LNCaP clone FGC (cell line): ENCODE results near the gene MTAP.
"Not testable (repeated sequence)": the region's sequence is repeated elsewhere in the genome, so short reads cannot be mapped to it uniquely, and the experiment has no call there.

Source experiments
- DNase-seq: peaks from one replicate; pipeline ENCODE4 v3.0.0-alpha.2; 2011; ENCODE audit warnings: low read depth
- H3K4me3 ChIP-seq: 2 replicates; pipeline ENCODE4 v1.5.1; 2011; ENCODE audit warnings: mild to moderate bottlenecking, low read depth, low read length, control low read depth
- TF ChIP-seq, protein P1 (sequence below): IDR thresholded peaks from 2 replicates; pipeline ENCODE4 v1.5.1; 2012; ENCODE audit warnings: mild to moderate bottlenecking; ENCODE audit not compliant: control insufficient read depth, insufficient read depth; ENCODE audit errors: extremely low read depth

MTAP gene

DNA sequence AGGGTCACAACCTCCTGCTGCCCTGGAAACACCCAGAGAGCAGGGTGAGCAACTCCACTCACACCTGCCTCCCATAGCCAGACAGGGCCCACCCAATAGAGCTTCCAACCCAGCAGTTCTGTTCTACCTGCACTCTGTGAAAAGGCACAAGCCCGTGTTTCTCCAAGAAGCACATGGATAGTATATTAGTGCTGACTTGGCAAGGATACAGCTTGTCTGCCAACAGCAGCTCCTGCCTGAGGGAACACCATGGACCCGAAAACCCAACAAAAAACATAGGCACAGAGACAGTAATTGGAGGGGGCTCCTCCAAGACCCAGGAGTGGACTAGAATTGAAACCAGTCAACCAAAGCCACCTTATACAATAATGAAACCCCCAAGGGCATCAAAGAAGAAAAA, 143.2 kb downstream of the MTAP start:
- TF ChIP-seq, protein P1, sequence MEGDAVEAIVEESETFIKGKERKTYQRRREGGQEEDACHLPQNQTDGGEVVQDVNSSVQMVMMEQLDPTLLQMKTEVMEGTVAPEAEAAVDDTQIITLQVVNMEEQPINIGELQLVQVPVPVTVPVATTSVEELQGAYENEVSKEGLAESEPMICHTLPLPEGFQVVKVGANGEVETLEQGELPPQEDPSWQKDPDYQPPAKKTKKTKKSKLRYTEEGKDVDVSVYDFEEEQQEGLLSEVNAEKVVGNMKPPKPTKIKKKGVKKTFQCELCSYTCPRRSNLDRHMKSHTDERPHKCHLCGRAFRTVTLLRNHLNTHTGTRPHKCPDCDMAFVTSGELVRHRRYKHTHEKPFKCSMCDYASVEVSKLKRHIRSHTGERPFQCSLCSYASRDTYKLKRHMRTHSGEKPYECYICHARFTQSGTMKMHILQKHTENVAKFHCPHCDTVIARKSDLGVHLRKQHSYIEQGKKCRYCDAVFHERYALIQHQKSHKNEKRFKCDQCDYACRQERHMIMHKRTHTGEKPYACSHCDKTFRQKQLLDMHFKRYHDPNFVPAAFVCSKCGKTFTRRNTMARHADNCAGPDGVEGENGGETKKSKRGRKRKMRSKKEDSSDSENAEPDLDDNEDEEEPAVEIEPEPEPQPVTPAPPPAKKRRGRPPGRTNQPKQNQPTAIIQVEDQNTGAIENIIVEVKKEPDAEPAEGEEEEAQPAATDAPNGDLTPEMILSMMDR, result no peak
- DNase-seq, result no peak

DNA sequence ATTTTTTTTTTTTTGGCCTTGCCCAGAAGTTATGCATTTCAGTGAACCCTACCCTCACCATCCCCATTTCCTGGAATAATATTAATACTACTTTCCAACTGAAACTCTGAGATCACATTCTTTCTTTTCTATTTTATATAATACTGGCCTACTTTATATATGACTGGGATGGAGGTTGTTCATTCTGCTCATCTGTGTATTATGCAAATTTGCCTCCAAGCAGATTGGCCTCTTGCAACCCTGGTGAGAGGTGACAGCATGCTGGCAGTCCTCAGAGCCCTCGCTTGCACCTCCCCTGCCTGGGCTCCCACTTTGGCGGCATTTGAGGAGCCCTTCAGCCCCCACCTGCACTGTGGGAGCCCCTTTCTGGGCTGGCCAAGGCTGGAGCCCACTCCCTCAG, 156.4 kb downstream of the MTAP start:
- DNase-seq, result no peak
- H3K4me3 ChIP-seq, result no peak overlapping the region
- TF ChIP-seq, protein P1, result no peak

More for the DNA sequence above, 143.2 kb downstream of the MTAP start:
- no peak overlapping the region for H3K4me3 ChIP-seq

DNA sequence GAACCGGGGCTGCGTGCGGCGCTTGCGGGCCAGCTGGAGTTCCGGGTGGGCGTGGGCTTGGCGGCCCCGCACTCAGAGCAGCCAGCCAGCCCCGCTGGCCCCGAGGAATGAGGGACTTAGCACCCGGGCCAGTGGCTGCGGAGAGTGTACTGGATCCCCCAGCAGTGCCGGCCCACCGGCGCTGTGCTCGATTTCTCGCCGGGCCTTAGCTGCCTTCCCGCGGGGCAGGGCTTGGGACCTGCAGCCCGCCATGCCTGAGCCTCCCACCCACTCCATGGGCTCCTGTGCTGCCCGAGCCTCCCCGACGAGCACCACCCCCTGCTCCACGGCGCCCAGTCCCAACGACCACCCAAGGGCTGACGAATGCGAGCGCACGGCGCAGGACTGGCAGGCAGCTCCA, 156.8 kb downstream of the MTAP start:
- DNase-seq, H3K4me3 ChIP-seq: not testable (repeated sequence)

DNA sequence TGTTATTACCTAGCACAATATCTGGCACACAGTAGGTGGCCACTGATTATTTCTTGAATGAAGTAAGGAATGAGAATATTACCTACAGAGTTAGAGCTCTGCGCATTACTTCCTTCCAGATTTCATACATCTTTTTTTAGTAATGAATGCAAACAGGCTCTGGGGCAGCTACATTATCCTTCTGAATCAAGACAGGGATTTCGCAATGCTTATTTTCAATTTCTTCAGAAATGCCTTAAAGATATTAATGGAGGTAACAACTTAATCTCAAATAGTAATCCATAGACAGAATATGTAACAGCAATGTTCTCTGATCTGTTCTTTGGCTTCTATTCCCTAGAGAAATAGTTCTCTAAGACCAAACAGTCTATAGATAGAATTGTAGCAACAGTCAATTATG, 159.1 kb downstream of the MTAP start:
- TF ChIP-seq, protein P1, result no peak
- no peak for DNase-seq
- no peak overlapping the region for H3K4me3 ChIP-seq

DNA sequence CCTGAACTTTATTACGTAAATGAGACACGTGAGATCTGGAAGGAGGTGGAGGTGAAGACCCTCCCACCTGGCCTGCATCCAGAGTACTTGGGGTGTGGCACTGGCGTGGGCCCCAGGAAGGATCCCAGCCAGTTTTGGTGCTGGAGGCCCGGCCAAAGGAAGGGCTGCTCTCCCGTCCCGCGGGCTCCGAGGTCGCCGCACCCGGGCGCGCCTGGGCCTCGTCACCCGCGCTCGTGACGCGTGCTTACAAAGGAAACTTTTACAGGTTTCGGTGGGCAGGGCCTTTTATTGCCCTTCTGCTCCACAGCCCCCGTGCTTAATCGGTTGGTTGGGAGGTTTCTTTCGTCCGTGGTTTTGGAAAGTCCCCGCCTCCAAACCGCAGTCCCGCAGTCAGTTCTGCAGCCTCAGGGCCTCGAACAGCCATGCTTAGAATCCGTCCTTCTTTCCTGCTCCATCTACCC, 162.5 kb downstream of the MTAP start:
- DNase-seq, result no peak
- TF ChIP-seq, protein P1, result no peak
- H3K4me3 ChIP-seq, result no peak overlapping the region

DNA sequence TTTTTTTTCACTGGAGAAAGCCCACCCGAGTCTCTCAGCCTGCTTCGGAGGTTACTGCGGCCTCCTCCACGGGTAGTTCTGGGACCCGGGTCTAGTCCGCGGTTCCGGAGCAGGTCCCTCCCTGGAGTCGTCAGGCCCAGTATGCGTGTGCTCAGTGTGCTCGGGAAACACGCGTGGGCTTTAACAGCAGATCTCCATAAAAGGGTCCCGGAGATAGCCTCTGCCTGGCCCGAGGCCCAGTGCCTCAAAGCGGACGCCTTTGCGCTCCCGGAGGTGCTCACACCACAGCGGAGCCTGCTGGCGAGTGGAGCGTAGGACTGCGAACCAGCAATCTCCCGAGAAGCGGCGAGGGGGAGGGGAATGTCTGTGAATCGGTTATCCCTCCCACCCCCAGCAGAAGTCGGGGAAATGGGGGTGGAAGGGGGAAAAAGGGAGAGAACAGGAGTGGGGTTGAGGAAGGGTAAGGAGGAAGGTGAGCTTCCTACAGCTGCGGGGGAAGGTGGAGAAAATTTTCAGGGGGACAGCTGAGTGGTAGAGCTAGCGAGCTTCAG, 163.0 kb downstream of the MTAP start:
- DNase-seq, result no peak
- no peak overlapping the region for H3K4me3 ChIP-seq
- TF ChIP-seq, protein P1, result no peak

DNA sequence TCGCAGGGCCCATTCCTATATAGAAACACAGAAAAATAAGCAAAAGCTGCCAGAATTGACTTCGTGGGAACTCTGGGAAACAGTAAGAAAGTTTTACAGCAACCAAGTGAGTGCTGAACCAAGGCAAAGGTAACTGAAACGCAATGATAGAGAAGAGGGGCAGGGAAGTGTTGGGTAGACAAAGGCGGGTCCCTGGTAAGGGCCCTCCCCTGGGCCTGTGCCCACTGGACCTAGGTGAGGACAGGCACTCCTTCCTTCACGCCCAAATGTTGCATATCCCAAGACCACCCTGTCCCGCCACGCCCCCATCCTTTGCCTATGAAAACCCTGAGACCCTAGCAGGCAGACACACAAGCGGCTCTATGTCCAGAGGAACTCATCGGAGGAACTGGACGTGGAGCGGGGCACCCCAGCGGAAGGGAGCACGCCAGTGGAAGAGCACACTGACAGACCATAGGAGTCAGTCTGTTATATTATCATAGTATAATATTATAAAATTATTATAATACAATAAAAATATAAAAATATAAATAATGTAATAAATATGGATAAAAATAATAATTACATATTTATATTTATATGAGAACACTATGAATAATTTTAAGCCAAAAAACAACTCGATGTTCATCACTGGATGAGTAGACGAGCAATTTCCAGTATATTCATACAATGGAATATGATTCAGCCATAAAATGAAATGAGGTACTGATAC, 163.9 kb downstream of the MTAP start:
- no peak for DNase-seq
- TF ChIP-seq, protein P1, result no peak
- no peak overlapping the region for H3K4me3 ChIP-seq
